Epithelial cell of proximal tubule (primary cell): ENCODE data around the gene CDH4. TPM values are rescaled to one million over a fixed set of nuclear protein-coding genes. Genes with fewer than 3 reads are reported as not detected.

Source experiments
- DNase-seq: peaks from one replicate; pipeline ENCODE4 v3.0.0-alpha.2; 2011; ENCODE audit warnings: low read depth
- H3K4me3 ChIP-seq: 2 replicates; pipeline ENCODE4 v1.5.1; 2011; ENCODE audit warnings: low read depth, mild to moderate bottlenecking, low read length
- CTCF ChIP-seq: conservative IDR thresholded peaks from 2 replicates; pipeline ENCODE4 v1.5.1; 2012; ENCODE audit warnings: low read depth, mild to moderate bottlenecking, low read length
- total RNA-seq: library from RNA; depleted of rRNA; stranded (reverse); fragments of >200 nt; gene quantifications from 2 replicates; pipeline ENCODE4 v1.2.3, GENCODE V29; 2015

CDH4 gene
- total RNA-seq, 1 donor from 2014 or later = 17.1 TPM

- H3K4me3 ChIP-seq = no peak overlapping the region
- DNase-seq = no peak
- no peak for TF ChIP-seq CTCF
Measured at GRCh38 chr20:61818746-61819573, 566.9 kb downstream of the CDH4 start.

- H3K4me3 ChIP-seq = no peak overlapping the region
- TF ChIP-seq CTCF = no peak
- DNase-seq = no peak
Measured at GRCh38 chr20:61819574-61819846, 567.4 kb downstream of the CDH4 start.

- no peak overlapping the region for H3K4me3 ChIP-seq
- no peak for DNase-seq
- no peak for TF ChIP-seq CTCF
Measured at GRCh38 chr20:61819921-61820825, 568.1 kb downstream of the CDH4 start.

- no peak for TF ChIP-seq CTCF
- DNase-seq = no peak
- no peak overlapping the region for H3K4me3 ChIP-seq
Measured at GRCh38 chr20:61821735-61822134, 569.7 kb downstream of the CDH4 start.

- no peak for DNase-seq
- H3K4me3 ChIP-seq = no peak overlapping the region
- no peak for TF ChIP-seq CTCF
Measured at GRCh38 chr20:61822396-61822795, 570.3 kb downstream of the CDH4 start.

- no peak for DNase-seq
- no peak for TF ChIP-seq CTCF
- H3K4me3 ChIP-seq = no peak overlapping the region
Measured at GRCh38 chr20:61823242-61823641, 571.2 kb downstream of the CDH4 start.
